GM18502 (cell line): ENCODE data around the gene IGSF9.

Source experiments
- ATAC-seq: cut with Tn5 transposase; IDR thresholded peaks from one replicate; pipeline ENCODE4 v1.9.1; 2021; ENCODE audit warnings: mild to moderate bottlenecking; ENCODE audit not compliant: unreplicated experiment, poor library complexity

IGSF9 gene

GRCh38 chr1:159922511-159923202 lies 22.8 kb downstream of the IGSF9 start:
- no peak for ATAC-seq

- no peak for ATAC-seq
Measured at GRCh38 chr1:159921700-159922504, 23.5 kb downstream of the IGSF9 start.

- peak; percentile 28 for ATAC-seq
Measured at GRCh38 chr1:159921251-159921650, 24.2 kb downstream of the IGSF9 start.

GRCh38 chr1:159920651-159921050 lies 24.8 kb downstream of the IGSF9 start:
- no peak for ATAC-seq

GRCh38 chr1:159920202-159920601 lies 25.2 kb downstream of the IGSF9 start:
- ATAC-seq, result no peak

- ATAC-seq, result no peak
Measured at GRCh38 chr1:159919236-159919865, 26.1 kb downstream of the IGSF9 start.

GRCh38 chr1:159918352-159919200 lies 26.8 kb downstream of the IGSF9 start:
- ATAC-seq, result no peak

GRCh38 chr1:159917533-159918351 lies 27.7 kb downstream of the IGSF9 start:
- ATAC-seq, result no peak

- no peak for ATAC-seq
Measured at GRCh38 chr1:159916242-159917051, 29.0 kb downstream of the IGSF9 start.

GRCh38 chr1:159915571-159916241 lies 29.7 kb downstream of the IGSF9 start:
- no peak for ATAC-seq

- ATAC-seq, result no peak
Measured at GRCh38 chr1:159914252-159915018, 31.0 kb downstream of the IGSF9 start.

GRCh38 chr1:159913451-159914192 lies 31.8 kb downstream of the IGSF9 start:
- no peak for ATAC-seq

GRCh38 chr1:159911326-159912070 lies 33.9 kb downstream of the IGSF9 start:
- ATAC-seq, result no peak

- no peak for ATAC-seq
Measured at GRCh38 chr1:159908031-159908940, 37.1 kb downstream of the IGSF9 start.

GRCh38 chr1:159906960-159907359 lies 38.5 kb downstream of the IGSF9 start:
- ATAC-seq, result no peak
